Stimulated activated CD8-positive, alpha-beta memory T cell treated with anti-CD3 and anti-CD28 coated beads, Interleukin-15, amount 100 ng/mL, for 4 hours (primary cell): ENCODE measurements around the gene KRTAP2-1.
"Not testable (repeated sequence)": the region's sequence is repeated elsewhere in the genome, so short reads cannot be mapped to it uniquely, and the experiment has no call there.

Source experiments
- DNase-seq, 2 donors: peaks; one replicate each; pipeline ENCODE4 v3.0.0-alpha.2; 2020; ENCODE audit warnings: low read depth in 2 of 2

Gene KRTAP2-1

GRCh38 chr17:41012326-41013120 lies 34.6 kb downstream of the KRTAP2-1 start:
- no peak for DNase-seq

- no peak for DNase-seq
Observed at GRCh38 chr17:41010441-41010840, 36.7 kb downstream of the KRTAP2-1 start.

GRCh38 chr17:41009936-41010335 lies 37.2 kb downstream of the KRTAP2-1 start:
- DNase-seq: no peak

GRCh38 chr17:41009301-41009760 lies 37.8 kb downstream of the KRTAP2-1 start:
- no peak for DNase-seq

GRCh38 chr17:41008811-41009210 lies 38.3 kb downstream of the KRTAP2-1 start, which contains the start of gene KRTAP3-1:
Gene KRTAP3-1 (minus strand): TSS chr17:41009128. CDS start chr17:41009074, 54 bp downstream.
- no peak for DNase-seq

- no peak for DNase-seq
Observed at GRCh38 chr17:41004397-41004796, 42.7 kb downstream of the KRTAP2-1 start.

GRCh38 chr17:41003926-41004325 lies 43.2 kb downstream of the KRTAP2-1 start:
- no peak for DNase-seq

GRCh38 chr17:41002814-41003213 lies 44.3 kb downstream of the KRTAP2-1 start:
- DNase-seq: no peak

GRCh38 chr17:41001795-41002194 lies 45.3 kb downstream of the KRTAP2-1 start:
- DNase-seq: no peak

- DNase-seq: not testable (repeated sequence)
Observed at GRCh38 chr17:40999563-40999962, 47.6 kb downstream of the KRTAP2-1 start, which contains the start of gene KRTAP3-2. Gene KRTAP3-2 (minus strand): TSS chr17:40999906. CDS start chr17:40999853, 53 bp downstream.

- no peak for DNase-seq
Observed at GRCh38 chr17:40997361-40997760, 49.8 kb downstream of the KRTAP2-1 start.

- no peak for DNase-seq
Observed at GRCh38 chr17:40996829-40997228, 50.3 kb downstream of the KRTAP2-1 start.
